CD4-positive, alpha-beta T cell treated with Interleukin-1 beta for 1 hour (primary cell): ENCODE measurements around the gene IL27RA.

Experiments
- DNase-seq, 2 donors: peaks; one replicate each; pipeline ENCODE4 v3.0.0-alpha.2; 2020 to 2022

The IL27RA gene

GRCh38 chr19:14059652-14060155 lies 28.1 kb downstream of the IL27RA start:
- DNase-seq, result no peak

- no peak for DNase-seq
Observed at GRCh38 chr19:14061081-14061749, 29.7 kb downstream of the IL27RA start.

- no peak for DNase-seq
Observed at GRCh38 chr19:14061751-14062557, 30.4 kb downstream of the IL27RA start, which contains the start of gene PALM3. PALM3 (minus strand) TSS chr19:14062076; CDS start chr19:14061980, 96 bp downstream.

GRCh38 chr19:14062558-14062855 lies 30.9 kb downstream of the IL27RA start:
- no peak for DNase-seq

- no peak for DNase-seq
Observed at GRCh38 chr19:14063105-14063504, 31.5 kb downstream of the IL27RA start.

GRCh38 chr19:14066134-14066533 lies 34.6 kb downstream of the IL27RA start:
- no peak for DNase-seq

- no peak for DNase-seq
Observed at GRCh38 chr19:14070268-14071050, 38.9 kb downstream of the IL27RA start.

- DNase-seq, result peak; percentile 27 to 37
Observed at GRCh38 chr19:14072535-14073260, 41.1 kb downstream of the IL27RA start, which contains the start of gene MISP3. MISP3 (plus strand) TSS chr19:14072786; CDS start chr19:14073310, 524 bp downstream.

- DNase-seq, result peak; percentile 77 to 81
Observed at GRCh38 chr19:14073261-14073924, 41.8 kb downstream of the IL27RA start.

GRCh38 chr19:14073925-14074838 lies 42.6 kb downstream of the IL27RA start:
- DNase-seq, result no peak

- DNase-seq, result no peak
Observed at GRCh38 chr19:14078411-14078810, 46.8 kb downstream of the IL27RA start.

- DNase-seq, result peak; percentile 99 to 100
Observed at GRCh38 chr19:14080887-14081796, 49.6 kb downstream of the IL27RA start.

- peak; percentile 35 to 61 for DNase-seq
Observed at GRCh38 chr19:14081797-14082674, 50.5 kb downstream of the IL27RA start.

GRCh38 chr19:14082675-14082960 lies 51.1 kb downstream of the IL27RA start:
- DNase-seq, result no peak

GRCh38 chr19:14085309-14085995 lies 53.9 kb downstream of the IL27RA start, which contains the start of gene C19orf67:
C19orf67 (minus strand) TSS chr19:14085783; CDS start chr19:14085627, 156 bp downstream.
- DNase-seq, result no peak

GRCh38 chr19:14086098-14086497 lies 54.5 kb downstream of the IL27RA start:
- DNase-seq, result no peak

- DNase-seq, result no peak
Observed at GRCh38 chr19:14088634-14089411, 57.3 kb downstream of the IL27RA start.

GRCh38 chr19:14089412-14089661 lies 57.8 kb downstream of the IL27RA start:
- DNase-seq, result peak in 1 of 2 donors; percentile 26
